NOMO-1 treated with dmso at 0.1 percent for 144 hours (cell line): ENCODE data around the gene GTF2H2C.
"Not testable (repeated sequence)": the region's sequence is repeated elsewhere in the genome, so short reads cannot be mapped to it uniquely, and the experiment has no call there.

Experiments
- DNase-seq: peaks from one replicate; lab custom pipeline; 2025; ENCODE audit not compliant: unreplicated experiment; lab: John Stamatoyannopoulos, UW

Gene GTF2H2C

DNA sequence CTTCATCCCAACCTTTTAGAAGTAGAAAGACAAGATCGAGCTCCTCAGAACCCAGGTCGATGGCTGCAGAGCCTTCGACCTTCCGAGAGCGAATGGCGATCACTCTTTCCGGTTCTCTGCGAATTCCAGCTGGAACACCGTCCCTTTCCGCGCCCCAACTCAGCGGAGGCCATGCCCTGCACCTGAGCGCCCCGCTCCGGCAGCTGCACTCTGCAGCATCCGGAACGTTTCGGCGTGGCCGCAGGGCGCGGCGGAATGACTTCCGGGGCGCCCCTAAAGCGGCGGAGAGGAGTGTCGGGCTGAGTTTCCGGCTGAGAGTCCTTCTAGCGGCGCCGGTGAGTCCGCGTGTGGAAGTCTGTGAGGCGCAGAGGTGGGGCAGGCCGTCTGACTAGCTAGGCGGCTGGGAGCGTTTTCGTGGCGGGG lies at the start of gene GTF2H2C:
TSS of gene GTF2H2C (plus strand) at position 284 of the 423 bp plus-strand sequence. CDS start 4,942 bp downstream, outside the sequence.
- not testable (repeated sequence) for DNase-seq

- no peak for DNase-seq
These were observed 49.3 kb upstream of the GTF2H2C start for GRCh38 chr5:69510694-69511093.

GRCh38 chr5:69512740-69513260 lies 47.2 kb upstream of the GTF2H2C start:
- no peak for DNase-seq

DNA sequence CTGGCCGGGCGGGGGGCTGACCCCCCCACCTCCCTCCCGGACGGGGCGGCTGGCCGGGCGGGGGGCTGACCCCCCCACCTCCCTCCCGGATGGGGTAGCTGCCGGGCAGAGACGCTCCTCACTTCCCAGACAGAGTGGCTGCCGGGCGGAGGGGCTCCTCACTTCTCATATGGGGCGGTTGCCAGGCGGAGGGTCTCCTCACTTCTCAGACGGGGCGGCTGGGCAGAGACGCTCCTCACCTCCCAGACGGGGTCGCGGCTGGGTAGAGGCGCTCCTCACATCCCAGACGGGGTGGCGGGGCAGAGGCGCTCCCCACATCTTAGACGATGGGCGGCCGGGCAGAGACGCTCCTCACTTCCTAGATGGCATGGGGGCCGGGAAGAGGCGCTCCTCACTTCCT lies 44.4 kb upstream of the GTF2H2C start:
- not testable (repeated sequence) for DNase-seq

- no peak for DNase-seq
These were observed 43.2 kb upstream of the GTF2H2C start for GRCh38 chr5:69516769-69517168.

DNA sequence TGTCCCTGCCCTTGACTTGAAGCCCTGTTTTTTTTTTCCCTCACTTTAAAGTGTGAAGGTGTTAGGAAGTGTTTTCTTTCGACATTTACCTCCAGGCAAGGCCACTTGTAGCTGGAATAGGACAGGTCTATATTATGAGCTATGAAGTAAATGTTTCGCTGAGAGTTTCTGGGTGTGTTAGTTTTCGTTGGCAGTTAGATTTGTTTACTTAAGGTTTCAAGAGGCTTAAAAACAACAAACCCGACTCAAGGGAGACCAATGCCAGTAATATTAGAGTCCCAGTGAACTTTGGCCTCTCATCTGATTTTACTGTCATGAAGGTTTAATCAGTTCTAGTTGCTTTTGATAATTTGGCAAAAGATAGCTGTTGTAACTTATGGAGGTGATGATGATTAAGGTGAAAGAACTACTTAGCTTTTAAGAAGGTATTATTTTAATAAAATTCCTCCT lies 42.2 kb upstream of the GTF2H2C start:
- no peak for DNase-seq

DNA sequence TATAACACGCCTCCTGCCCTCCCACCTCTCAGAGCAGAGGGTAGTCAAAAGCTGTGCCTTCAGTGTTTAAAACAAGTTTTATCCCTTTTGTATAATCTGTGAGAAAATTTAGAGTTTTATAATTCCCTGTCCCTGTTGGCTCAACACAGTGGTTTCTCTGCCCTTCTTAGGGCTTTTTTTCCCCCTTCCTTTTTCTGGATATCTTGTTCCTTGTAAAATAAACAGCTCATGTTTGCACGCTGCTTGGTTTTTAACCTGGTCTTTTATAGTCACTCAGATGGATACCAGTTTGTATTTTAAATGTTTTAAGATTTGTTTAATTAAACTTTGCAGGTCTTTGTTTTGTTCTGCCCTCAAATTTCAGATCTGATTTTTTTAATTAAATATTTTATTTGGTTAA lies 40.7 kb upstream of the GTF2H2C start:
- no peak for DNase-seq

GRCh38 chr5:69522035-69522434 lies 38.0 kb upstream of the GTF2H2C start:
- no peak for DNase-seq

GRCh38 chr5:69525490-69525889 lies 34.5 kb upstream of the GTF2H2C start:
- no peak for DNase-seq

DNA sequence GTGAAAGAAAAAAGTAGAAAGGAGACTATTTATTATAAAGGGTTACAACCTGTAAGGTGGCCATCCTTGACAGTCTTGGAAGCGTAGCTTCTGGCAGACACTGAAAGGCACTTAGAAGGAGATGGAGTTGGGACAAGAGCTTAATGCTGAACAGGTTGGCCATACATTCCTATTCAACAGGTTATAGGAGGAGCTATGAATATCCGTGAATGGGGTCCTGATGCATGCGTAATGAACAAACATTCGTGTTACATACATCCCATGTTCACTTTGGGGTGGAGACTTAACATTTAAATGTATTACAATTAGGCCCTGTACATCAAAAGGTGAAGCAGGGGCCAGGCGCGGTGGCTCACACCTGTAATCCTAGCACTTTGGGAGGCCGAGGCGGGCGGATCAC lies 33.3 kb upstream of the GTF2H2C start:
- DNase-seq: no peak

DNA sequence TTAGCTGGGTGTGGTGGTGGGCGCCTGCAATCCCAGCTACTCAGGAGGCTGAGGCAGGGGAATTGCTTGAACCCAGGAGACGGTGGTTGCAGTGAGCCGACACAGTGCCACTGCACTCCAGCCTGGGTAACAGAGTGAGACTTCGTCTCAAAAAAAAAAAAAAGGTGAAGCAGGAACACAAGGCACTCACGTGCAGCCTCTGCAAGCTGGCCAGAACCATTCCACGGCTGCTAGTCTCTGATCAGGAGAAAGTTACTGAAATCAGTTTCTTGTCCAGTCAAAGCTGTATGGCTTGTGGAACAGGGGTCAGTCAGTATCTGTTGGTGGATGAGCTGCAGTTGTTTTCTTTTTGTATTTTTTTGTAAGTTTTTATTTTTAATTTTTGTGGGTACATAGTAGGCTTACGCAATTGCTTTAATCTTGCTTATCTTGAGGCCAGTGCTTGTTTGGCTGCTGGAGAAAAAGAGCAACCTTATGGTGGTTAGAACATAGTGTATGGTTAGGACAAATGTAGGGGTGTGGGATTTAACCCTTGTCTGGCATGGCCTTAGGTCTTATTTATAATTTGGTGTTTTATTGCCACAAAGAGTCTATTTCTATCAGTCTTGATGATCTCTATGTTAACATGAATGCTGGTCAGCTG lies 32.7 kb upstream of the GTF2H2C start:
- no peak for DNase-seq

- no peak for DNase-seq
These were observed 32.0 kb upstream of the GTF2H2C start for GRCh38 chr5:69528035-69528434.

- DNase-seq: no peak
These were observed 31.4 kb upstream of the GTF2H2C start for GRCh38 chr5:69528609-69529008.

- DNase-seq: no peak
These were observed 29.2 kb upstream of the GTF2H2C start for GRCh38 chr5:69530561-69531405.

- DNase-seq: no peak
These were observed 28.6 kb upstream of the GTF2H2C start for GRCh38 chr5:69531406-69531801.

- not testable (repeated sequence) for DNase-seq
These were observed 22.1 kb upstream of the GTF2H2C start for GRCh38 chr5:69537911-69538310.

GRCh38 chr5:69538735-69539134 lies 21.3 kb upstream of the GTF2H2C start:
- DNase-seq: not testable (repeated sequence)

GRCh38 chr5:69541347-69541746 lies 18.6 kb upstream of the GTF2H2C start:
- not testable (repeated sequence) for DNase-seq

DNA sequence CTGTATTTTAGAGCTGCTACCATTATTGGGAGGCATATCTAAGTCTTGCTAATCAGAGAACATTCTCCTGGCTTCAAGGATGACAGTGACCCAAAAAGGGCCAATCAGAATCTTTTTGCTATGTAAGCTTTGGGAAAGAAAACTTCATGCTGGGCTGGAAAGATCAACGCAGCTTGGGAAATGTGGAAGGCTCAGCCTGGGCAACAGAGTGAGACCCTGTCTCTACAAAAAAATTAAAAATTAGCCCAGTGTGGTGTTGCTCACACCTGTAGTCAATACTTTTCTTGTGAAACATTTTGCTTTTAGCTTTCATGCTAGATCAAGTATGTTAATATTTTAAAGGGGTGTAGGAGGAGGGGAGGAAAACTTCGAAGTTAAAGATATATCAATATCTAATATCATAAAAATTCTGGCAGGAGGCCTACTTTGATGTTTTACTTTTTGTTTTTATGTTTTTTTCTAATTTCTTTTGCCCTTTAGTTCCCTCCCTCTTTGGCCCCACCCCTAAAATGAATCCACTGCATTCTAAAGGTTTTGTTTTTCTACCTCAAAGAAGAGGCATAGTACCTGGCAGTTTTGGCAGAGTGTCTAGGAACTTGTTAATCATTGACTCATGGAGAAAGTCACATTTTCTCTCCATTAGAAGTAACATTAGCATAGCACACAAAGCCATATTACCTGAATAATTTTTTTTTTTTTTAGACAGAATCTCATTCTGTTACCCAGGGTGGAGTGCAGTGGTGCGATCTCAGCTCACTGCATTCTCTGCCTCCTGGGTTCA lies 17.0 kb upstream of the GTF2H2C start:
- DNase-seq: not testable (repeated sequence)

DNA sequence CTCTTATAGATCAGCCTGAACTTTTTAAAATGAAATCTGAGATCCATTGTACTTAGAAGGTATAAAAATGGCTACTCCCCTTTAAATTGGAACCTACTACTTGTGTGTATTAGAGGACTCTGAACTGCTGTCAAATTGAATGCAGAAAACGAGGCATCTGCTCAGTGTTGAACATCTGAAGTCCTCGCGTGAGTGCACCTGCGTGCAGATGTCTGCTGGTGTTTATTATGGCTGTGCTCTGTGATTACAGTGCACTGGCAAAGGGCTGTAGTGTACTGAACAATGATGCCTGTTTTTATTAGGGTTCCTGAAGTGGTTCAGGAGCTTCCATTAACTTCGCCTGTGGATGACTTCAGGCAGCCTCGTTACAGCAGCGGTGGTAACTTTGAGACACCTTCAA lies 15.4 kb upstream of the GTF2H2C start:
- DNase-seq: not testable (repeated sequence)
